ENCODE measurements around the gene ADPRM. TPM values are rescaled to one million over a fixed set of nuclear protein-coding genes. Genes with fewer than 3 reads are reported as not detected.
A peak's percentile ranks its signal among the peaks of the same experiment; 100 is the strongest.

Gene ADPRM
- total RNA-seq, 4 donors from 2014 or later, result 2.8 to 16.2 (median 6.1) TPM

GRCh38 chr17:10735821-10736220 is 38.4 kb downstream of the ADPRM start:
- DNase-seq, result no peak
- Histone ChIP-seq H3K27ac (no peak overlapping the region), H3K9me3 (no peaks in the 10 kb centered on the region), H3K36me3 (no peaks in the 10 kb centered on the region), H3K4me1 (peaks cover 12 to 44% (median 22%) of the 10 kb centered on the region in 4 donors), H3K4me3 (no peak overlapping the region), H3K27me3 (no peaks in the 10 kb centered on the region)
- TF ChIP-seq POLR2AphosphoS5 (IDR thresholded peaks at IDR 0.05) (no peak), EP300 (IDR thresholded peaks at IDR 0.05; ENCODE audit: low read depth) (no peak)
- intact Hi-C loops (cut with DNase I; ENCODE audit: low total_unique reads) (no loop called here), in situ Hi-C loops (cut with MboI; ENCODE audit: low pct_ligation_motif_present in 1 of 4, low pct_unique_long_range_greater_than_20kb in 1 of 4, low sequenced_read_pairs in 3 of 4) (loop anchor here in 3 of 4 donors (10.0 to 25.0 kb wide), 4 partner anchors 99 to 876 kb away; partner anchors contain the start of gene PIRT (in 1 of the 3))
- 88 to 93% methylated on average over 2 to 4 of the region's 4 CpGs for WGBS, 2 donors (ENCODE audit: low coverage in 1 of 2)

GRCh38 chr17:10737168-10737622 is 39.8 kb downstream of the ADPRM start:
- Histone ChIP-seq H3K27me3 (no peaks in the 10 kb centered on the region), H3K9me3 (no peaks in the 10 kb centered on the region), H3K36me3 (no peaks in the 10 kb centered on the region), H3K4me3 (no peak overlapping the region), H3K27ac (peak overlapping the region; percentile 79 to 88 (median 86)), H3K4me1 (peaks cover 11 to 30% (median 15%) of the 10 kb centered on the region in 4 donors)
- no peak for TF ChIP-seq EP300 (IDR thresholded peaks at IDR 0.05; ENCODE audit: low read depth)
- TF ChIP-seq CTCF (IDR thresholded peaks at IDR 0.05), result peak; percentile 76 to 93 (median 81)
- TF ChIP-seq POLR2AphosphoS5 (IDR thresholded peaks at IDR 0.05), result peak in 2 of 3 donors; percentile 39 to 88
- peak; percentile 37 for TF ChIP-seq POLR2A (IDR thresholded peaks at IDR 0.05)
- in situ Hi-C loops (cut with MboI; ENCODE audit: low pct_ligation_motif_present in 1 of 4, low pct_unique_long_range_greater_than_20kb in 1 of 4, low sequenced_read_pairs in 3 of 4), result loop anchor here in 3 of 4 donors (10.0 to 25.0 kb wide), 4 partner anchors 98 to 875 kb away; partner anchors contain the start of gene PIRT (in 1 of the 3)
- peak; percentile 92 for DNase-seq
- intact Hi-C loops (cut with DNase I; ENCODE audit: low total_unique reads), result no loop called here
- 6 to 8% methylated on average over 5 to 6 of the region's 6 CpGs for WGBS, 2 donors (ENCODE audit: low coverage in 1 of 2)

- in situ Hi-C loops (cut with MboI; ENCODE audit: low pct_ligation_motif_present in 1 of 4, low pct_unique_long_range_greater_than_20kb in 1 of 4, low sequenced_read_pairs in 3 of 4) (loop anchor here in 3 of 4 donors (10.0 to 25.0 kb wide), 4 partner anchors 97 to 875 kb away; partner anchors contain the start of gene PIRT (in 1 of the 3)), intact Hi-C loops (cut with DNase I; ENCODE audit: low total_unique reads) (no loop called here)
- no peak for DNase-seq
- H3K36me3 ChIP-seq, result no peaks in the 10 kb centered on the region
- no peak overlapping the region for H3K4me3 ChIP-seq
- no peak for TF ChIP-seq CTCF (IDR thresholded peaks at IDR 0.05)
- peak overlapping the region; percentile 79 to 88 (median 86) for H3K27ac ChIP-seq
- WGBS, 2 donors (ENCODE audit: low coverage in 1 of 2), result 52 to 64% methylated on average over 3 of the region's 3 CpGs
- no peaks in the 10 kb centered on the region for H3K9me3 ChIP-seq
- peaks cover 11 to 27% (median 15%) of the 10 kb centered on the region in 4 donors for H3K4me1 ChIP-seq
- H3K27me3 ChIP-seq, result no peaks in the 10 kb centered on the region
These were observed 40.3 kb downstream of the ADPRM start for GRCh38 chr17:10737736-10738135.

- peak overlapping the region; percentile 79 to 88 (median 86) for H3K27ac ChIP-seq
- no peaks in the 10 kb centered on the region for H3K27me3 ChIP-seq
- no peaks in the 10 kb centered on the region for H3K9me3 ChIP-seq
- no peaks in the 10 kb centered on the region for H3K36me3 ChIP-seq
- intact Hi-C loops (cut with DNase I; ENCODE audit: low total_unique reads) (no loop called here), in situ Hi-C loops (cut with MboI; ENCODE audit: low pct_ligation_motif_present in 1 of 4, low pct_unique_long_range_greater_than_20kb in 1 of 4, low sequenced_read_pairs in 3 of 4) (loop anchor here in 3 of 4 donors (10.0 to 25.0 kb wide), 4 partner anchors 96 to 874 kb away; partner anchors contain the start of gene PIRT (in 1 of the 3))
- peak in 1 of 3 donors; percentile 22 for TF ChIP-seq POLR2AphosphoS5 (IDR thresholded peaks at IDR 0.05)
- TF ChIP-seq CTCF (IDR thresholded peaks at IDR 0.05), result no peak
- DNase-seq, result peak; percentile 54
- peaks cover 11 to 21% (median 13%) of the 10 kb centered on the region in 4 donors for H3K4me1 ChIP-seq
- 19 to 43% methylated on average over 3 to 5 of the region's 5 CpGs for WGBS, 2 donors (ENCODE audit: low coverage in 1 of 2)
- no peak overlapping the region for H3K4me3 ChIP-seq
These were observed 41.3 kb downstream of the ADPRM start for GRCh38 chr17:10738521-10739258.

All from transverse colon (tissue), 4 donors.